ENCODE measurements around the gene HAPLN3.
A peak's percentile ranks its signal among the peaks of the same experiment; 100 is the strongest.

DNA sequence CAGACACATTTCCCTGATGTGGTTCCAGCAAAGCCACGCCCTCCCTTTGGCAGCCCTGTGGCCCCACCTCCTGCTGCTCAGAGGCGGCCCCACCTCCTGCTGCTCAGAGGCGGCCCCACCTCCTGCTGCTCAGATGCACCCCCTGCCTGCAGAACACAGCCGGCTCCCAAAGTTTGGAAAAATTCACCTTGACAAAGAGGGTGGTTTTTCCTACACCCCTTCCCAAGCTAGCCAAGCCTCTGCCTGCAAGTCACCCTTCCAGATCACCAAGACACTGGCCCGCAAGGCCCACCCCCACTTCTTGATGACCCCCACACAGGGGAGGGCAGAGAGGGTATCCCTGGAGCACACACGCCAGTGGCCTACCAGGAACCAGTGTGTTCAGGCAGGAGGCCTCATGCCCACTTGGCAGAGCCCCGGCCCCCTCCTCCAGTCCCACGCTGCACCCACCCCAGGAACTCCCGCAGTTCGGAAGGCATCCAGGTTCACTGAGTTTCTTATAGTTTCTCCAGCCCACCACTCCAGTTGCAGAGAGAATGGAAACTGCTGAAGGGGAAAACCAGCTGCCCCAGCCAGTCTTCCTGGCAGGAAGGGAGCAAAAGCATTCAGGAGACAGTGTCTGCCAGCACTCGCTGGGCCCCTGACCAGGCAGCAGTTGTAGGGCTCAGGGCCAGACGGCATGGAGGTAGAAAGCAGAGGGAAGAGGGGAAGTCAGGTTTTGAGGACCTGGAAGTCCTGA is 2.3 kb upstream of the HAPLN3 start:
- TF ChIP-seq, protein P1, sequence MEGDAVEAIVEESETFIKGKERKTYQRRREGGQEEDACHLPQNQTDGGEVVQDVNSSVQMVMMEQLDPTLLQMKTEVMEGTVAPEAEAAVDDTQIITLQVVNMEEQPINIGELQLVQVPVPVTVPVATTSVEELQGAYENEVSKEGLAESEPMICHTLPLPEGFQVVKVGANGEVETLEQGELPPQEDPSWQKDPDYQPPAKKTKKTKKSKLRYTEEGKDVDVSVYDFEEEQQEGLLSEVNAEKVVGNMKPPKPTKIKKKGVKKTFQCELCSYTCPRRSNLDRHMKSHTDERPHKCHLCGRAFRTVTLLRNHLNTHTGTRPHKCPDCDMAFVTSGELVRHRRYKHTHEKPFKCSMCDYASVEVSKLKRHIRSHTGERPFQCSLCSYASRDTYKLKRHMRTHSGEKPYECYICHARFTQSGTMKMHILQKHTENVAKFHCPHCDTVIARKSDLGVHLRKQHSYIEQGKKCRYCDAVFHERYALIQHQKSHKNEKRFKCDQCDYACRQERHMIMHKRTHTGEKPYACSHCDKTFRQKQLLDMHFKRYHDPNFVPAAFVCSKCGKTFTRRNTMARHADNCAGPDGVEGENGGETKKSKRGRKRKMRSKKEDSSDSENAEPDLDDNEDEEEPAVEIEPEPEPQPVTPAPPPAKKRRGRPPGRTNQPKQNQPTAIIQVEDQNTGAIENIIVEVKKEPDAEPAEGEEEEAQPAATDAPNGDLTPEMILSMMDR (conservative IDR thresholded peaks at IDR 0.05; ENCODE audit: low read depth, low read length) = peak; percentile 68
- TF ChIP-seq RFX5 (IDR thresholded peaks at IDR 0.05; ENCODE audit: low read depth, low read length) = no peak
- no peak for TF ChIP-seq POLR2A (IDR thresholded peaks at IDR 0.05; ENCODE audit: low read depth, low read length)
- TF ChIP-seq, protein P2, sequence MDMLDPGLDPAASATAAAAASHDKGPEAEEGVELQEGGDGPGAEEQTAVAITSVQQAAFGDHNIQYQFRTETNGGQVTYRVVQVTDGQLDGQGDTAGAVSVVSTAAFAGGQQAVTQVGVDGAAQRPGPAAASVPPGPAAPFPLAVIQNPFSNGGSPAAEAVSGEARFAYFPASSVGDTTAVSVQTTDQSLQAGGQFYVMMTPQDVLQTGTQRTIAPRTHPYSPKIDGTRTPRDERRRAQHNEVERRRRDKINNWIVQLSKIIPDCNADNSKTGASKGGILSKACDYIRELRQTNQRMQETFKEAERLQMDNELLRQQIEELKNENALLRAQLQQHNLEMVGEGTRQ (IDR thresholded peaks at IDR 0.05; ENCODE audit: low read depth, low read length) = no peak
- TF ChIP-seq FOS (IDR thresholded peaks at IDR 0.05; ENCODE audit: low read depth, low read length) = no peak
- TF ChIP-seq CEBPB (IDR thresholded peaks at IDR 0.05; ENCODE audit: low read depth, low read length) = no peak
- TF ChIP-seq, protein P3, sequence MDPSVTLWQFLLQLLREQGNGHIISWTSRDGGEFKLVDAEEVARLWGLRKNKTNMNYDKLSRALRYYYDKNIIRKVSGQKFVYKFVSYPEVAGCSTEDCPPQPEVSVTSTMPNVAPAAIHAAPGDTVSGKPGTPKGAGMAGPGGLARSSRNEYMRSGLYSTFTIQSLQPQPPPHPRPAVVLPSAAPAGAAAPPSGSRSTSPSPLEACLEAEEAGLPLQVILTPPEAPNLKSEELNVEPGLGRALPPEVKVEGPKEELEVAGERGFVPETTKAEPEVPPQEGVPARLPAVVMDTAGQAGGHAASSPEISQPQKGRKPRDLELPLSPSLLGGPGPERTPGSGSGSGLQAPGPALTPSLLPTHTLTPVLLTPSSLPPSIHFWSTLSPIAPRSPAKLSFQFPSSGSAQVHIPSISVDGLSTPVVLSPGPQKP (IDR thresholded peaks at IDR 0.05; ENCODE audit: borderline replicate concordance, low read depth, low read length) = no peak
- TF ChIP-seq MAFK (IDR thresholded peaks at IDR 0.05; ENCODE audit: low read depth, low read length) = no peak

All from IMR-90 (cell line).